Limb (tissue), 2 donors: Measurements from ENCODE around the gene AFMID.
A peak's percentile ranks its signal among the peaks of the same experiment; 100 is the strongest.

Experiments
- DNase-seq, 2 donors: peaks; one replicate each; pipeline ENCODE4 v3.0.0-alpha.2; 2016; ENCODE audit errors: extremely low spot score in 2 of 2

The AFMID gene

DNA sequence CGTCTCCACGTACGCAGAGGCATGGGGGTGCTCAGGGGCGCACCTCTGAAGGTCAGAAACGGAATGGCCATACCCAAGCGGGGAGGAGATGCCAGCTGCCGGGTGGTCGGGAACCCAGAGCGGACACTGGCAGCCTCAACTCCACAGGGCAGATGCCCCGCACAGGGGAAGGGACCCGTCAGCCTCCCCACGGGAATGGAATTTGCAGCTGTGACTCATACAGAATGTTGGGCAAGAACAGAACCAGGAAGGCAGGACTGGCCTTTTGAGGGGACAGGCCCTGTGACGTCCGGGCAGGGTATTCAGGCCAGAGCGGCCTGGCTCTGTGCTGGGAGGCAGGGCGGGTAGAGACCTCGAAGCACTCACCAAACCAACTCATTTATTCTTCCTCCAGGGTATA, 7.8 kb upstream of the AFMID start:
- DNase-seq = no peak

DNA sequence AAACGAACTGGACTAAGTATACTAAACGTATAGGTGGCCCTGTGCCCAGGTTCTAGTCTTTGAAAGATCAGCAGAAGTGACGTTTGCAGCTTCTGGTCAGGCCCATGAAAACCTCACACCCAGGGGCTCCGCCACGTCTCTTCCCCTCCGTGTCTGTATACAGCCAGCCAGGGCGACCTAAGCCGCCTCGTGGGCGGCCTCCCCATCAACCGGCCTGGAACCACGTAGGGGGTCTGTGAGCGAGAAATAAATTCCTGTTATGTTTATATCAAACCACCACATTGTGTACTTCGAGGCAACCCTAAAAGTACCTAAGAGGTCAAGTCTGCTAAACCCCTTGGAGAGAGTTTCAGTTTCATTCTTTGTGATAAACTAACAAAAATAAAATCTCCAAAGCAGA, 7.1 kb upstream of the AFMID start:
- DNase-seq = no peak

DNA sequence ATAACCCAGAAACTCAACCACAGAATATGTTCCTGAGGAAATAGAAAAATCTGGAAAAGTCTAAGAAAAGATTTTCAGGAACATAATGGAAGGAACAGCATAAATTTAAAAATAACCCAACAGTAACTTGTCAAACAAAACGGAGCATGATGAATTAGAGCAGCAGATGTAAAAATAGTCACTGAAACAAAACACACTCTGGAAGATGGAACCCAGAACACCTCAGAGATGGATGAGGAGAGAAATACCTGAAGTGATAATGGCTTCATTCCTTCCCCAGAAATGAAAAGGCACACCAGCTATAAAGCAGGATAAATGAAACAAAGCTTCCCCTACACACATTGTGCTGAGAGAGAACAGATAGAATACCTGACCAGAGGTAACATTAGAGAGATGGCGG, 6.7 kb upstream of the AFMID start:
- no peak for DNase-seq

DNA sequence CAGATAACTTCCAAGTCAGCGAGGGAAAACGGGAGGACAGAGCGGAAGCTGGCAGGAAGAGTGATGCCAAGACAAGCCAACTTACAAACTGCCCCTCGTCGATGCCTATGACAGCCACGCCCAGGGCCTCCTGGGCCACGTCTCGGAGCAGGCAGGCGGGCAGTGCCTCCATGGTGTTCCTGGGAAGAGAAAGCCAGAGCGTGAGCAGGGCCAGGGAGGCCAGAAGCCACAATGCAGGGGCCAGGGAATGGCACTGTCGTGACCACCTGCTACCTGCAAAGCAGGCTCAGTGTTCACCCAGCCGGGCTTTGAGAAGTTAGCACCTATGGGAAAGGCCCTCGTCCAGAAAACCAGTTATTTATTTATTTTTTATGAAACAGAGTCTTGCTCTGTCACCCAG, 4.7 kb upstream of the AFMID start:
- DNase-seq = no peak

DNA sequence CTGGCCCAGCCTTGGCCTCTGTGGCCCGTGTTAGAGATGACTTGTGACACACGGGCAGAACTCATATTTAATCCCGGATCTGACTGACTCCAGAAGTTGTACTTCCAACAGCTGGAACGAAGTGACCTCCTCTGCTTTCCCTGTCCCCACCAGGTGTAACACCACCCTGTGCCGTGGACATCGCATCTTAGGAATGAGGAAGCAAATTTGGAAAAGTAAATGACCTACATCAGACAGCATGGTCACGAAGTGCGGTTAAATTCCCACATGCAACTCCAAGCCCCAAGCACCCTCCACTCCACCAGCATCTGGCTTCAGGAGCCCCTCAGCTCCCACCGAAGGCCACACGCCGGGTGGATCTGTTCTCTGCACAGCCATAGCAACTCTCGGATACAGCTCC, 3.2 kb upstream of the AFMID start:
- no peak for DNase-seq

DNA sequence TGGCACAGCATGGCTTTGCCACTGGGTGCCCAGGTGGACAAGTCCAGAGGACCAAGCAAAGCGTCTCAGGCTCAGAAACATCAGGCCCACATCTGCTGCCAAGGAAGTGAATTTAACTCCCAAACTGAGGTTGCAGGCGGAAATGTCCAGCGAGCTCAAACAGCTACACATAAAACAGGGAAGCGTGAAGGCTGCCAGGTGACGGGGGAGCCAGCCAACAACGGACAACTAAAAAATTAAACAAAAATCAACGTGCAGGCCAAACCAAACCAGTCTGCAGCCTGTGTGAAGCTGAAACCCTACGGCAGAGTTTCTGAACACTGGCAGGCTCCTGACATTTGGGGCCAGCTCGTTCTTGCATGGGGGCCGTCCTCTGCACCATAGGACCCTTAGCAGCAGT, 2.8 kb upstream of the AFMID start:
- peak in 1 of 2 donors; percentile 29 for DNase-seq

DNA sequence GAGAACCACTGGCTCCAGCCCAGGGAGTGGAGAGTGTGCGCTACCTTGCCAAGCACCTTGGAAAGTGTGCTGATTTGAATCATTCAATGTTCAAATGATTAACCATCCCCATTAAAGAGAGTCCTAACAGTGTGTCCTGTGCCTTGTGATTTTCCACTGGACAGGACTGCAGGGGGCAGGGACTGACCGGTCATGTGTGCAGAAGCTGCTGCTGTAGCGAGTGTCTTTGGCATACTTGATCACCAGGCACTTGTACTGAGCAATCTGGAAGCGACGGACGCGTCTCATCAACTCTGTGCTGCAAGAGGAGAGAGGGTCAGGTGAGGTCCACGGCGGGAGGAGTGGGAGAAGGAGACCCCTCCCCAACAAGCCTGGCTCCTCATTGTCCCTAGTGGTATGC, 2.3 kb upstream of the AFMID start:
- DNase-seq = no peak

DNA sequence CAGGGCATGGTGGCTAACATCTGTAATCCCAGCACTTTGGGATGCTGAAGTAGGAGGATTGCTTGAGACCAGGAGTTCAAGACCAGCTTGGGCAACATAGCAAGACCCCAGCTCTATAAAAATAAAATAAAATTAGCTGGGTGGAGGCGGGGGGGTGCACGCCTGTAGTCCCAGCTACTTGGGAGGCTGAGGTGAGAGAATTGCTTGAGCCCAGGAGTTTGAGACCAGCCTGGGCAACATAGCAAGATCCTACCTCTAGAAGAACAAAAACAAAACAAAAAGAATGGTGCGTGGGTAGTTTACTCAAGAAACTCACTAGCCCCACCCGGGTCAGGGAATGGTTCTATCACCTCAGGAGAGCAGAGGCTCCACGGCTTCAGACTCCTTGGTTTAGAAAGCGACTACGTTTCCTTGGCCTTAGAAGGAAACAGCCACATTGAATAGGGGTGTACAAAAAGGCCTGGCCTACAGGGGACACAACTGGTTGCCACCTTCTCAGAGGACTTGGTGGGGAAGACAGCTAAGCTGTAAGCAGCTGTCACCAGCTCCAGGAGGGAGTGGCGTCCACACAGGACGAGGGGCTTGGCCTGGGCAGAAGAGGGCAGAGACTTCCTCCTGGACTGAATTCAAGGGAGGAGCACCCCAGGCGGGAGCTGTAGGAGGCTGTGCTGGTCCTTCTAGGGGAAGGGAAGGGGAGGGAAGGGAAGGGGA, 1.0 kb upstream of the AFMID start:
- DNase-seq = peak in 1 of 2 donors; percentile 30

DNA sequence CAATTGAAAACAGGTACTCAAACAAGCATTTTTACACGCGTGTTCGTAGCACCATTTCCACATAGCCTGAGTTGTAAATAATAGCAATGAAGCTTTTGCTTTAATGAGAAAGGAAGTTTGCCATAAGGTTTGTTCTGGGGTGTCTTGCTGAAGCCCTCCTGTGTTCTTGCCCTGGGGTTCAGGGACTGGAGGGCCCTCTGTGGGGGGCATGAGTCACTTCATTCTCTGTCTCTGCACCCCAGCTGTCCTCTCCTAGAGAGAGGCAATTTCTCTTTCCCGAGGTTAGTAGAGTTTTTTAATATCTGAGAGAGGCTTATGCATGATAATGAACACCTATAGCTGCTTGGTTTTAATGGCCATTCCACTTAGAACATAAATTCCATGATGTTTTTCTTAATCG, 9.6 kb downstream of the AFMID start:
- DNase-seq = no peak

DNA sequence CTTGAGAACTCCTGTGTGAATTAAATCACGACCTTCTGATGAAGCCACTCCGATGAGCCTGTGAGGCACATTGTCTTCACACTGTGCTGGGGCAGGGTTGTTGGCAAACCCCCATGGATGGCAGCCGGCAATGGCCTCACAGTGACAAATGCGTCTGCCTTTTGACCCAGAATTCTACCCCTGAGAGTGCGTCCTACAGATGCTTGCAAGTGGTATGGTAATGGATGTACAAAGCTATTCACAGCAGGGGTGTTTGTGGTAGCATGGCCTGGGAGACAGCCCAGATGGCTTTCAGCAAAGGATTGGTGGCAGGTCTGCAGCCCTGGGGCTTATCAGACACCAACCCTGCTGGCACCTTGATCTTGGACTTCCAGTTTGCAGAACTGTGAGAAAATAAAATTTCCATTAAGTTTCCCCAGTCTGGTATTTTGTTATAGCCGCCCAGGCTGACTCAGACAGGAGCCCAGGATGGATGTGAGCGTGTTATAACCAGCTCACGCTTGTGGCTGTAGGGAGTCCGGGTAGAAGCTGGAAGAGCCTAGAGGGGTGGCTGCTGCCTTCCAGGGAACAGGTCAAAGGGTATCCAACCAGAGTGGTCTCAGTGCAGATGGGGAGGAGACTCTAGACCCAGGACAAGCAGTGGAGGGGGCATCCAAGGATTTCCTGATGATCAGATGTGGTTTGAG, 10.1 kb downstream of the AFMID start:
- DNase-seq = no peak

DNA sequence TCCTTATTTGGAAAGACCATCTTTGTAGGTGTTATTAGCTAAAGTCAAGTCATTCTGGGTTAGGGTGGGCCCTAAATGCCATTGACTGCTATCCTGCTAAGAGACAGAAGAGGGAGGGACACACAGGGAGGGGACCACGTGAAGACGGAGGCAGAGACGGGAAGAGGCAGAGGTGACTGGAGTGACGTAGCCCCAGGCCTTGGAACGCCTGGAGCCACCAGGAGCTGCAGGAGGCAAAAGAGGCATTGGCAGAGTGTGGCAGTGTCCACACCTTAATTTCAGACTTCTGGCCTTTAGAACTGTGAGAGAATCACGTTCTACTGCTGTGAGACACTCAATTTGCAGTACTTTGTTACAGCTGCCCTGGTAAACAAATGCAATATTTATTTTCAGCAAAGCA, 13.3 kb downstream of the AFMID start:
- no peak for DNase-seq

DNA sequence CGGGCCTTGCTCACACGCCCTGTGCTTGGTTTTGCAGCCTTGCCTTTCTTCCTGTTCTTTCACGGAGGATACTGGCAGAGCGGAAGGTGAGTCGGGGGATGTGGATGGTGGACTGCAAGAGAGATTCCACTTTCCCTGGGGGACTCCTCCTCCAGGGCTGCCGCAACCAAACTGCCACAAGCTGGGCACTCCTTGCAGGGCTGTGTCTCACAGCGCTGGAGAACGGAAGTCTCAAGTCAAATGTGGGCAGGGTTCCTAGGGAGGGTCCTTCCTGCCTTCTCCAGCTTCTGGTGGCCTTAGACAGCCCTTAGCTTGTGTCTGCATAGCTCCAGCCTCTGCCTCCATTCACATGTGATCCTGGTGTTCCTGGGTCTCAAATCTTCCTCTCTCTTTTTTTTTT, 15.5 kb downstream of the AFMID start:
- DNase-seq = no peak

DNA sequence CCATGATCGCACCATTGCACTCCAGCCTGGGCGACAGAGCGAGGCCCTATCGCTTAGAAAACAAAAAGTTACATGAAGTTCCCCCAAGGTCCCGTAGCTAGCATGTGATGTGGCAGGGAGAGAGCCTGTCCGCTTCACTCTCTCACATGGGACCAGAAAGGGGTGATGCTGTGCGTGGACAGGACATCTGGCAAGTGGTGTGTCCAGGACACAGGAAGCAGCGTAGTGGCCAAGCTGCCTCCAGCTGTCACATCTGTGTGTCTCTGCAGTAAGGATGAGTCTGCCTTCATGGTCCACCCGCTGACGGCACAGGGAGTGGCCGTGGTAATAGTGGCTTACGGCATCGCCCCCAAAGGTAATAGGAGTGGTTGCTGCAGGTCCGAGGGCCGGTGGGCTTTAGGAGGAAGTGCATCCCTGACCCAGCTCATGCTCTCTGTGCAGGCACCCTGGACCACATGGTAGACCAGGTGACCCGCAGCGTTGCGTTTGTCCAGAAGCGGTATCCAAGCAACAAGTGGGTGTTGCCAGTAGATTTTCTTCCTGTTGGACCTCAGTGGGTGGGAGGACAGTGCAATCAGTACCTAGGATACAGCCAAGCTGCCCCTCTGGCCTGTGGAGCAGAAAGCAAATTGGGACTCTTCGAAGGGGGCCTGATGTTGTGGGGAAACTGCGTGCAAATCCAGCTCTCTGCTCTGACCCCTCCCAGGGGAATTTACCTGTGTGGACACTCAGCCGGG, 17.4 kb downstream of the AFMID start:
- no peak for DNase-seq

DNA sequence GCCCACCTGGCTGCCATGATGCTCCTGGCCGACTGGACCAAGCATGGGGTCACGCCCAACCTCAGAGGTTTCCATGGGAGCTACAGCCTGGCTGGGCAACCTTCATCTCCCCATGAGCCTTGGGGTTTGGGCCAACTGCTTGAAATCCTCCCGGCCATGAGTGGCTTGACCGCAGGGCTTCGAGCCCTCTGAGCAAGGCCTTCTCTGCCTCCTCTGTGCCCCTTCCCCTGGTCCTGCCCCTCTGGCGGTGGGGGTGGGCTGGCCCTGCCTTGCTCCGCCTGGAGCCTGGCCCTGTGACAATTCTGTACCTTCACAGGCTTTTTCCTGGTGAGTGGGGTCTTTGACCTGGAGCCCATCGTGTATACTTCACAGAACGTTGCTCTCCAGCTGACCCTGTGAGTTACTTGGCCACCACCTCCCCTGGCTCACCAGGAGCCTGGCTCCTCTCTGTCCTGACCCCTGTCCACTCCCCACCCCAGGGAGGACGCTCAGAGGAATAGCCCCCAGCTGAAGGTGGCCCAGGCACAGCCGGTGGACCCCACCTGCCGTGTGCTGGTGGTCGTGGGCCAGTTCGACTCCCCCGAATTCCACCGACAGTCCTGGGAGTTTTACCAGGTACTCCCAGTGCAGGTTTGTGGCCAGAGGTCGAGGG, 18.1 kb downstream of the AFMID start:
- DNase-seq = no peak

DNA sequence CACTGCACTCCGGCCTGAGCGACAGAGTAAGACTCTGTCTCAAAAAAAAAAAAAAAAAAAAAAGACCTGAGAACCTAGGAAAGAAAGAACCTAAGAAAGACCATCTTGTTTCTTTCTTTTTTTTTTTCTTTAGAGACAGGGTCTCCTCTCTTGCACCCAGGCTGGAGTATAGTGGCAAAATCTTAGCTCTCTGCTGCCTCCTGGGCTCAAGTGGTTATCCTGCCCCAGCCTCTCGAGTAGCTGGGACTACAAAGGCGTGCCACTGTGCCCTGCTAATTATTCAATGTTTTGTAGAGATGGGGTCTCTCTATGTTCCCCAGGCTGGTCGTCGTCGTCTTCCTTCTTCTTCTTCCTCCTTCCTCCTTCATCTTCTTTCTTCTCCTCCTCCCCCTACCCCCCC, 19.1 kb downstream of the AFMID start:
- no peak for DNase-seq

DNA sequence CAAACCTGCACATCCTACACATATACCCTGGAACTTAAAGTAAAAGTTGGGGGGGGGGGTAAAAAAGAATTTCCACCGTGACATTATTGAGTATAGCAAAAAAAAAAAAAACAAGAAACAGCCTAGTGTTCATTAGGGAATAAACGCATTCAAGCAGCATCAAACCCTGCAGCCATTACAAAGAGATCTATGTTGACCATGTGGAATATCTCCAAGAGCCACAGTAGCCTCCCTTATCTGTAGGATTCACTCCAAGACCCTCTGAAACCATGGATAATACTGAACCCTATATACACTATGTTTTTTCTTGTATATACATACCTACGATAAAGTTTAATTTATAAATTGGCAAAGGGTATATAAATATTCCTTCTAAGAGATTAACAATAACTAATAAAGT, 21.3 kb downstream of the AFMID start:
- no peak for DNase-seq

DNA sequence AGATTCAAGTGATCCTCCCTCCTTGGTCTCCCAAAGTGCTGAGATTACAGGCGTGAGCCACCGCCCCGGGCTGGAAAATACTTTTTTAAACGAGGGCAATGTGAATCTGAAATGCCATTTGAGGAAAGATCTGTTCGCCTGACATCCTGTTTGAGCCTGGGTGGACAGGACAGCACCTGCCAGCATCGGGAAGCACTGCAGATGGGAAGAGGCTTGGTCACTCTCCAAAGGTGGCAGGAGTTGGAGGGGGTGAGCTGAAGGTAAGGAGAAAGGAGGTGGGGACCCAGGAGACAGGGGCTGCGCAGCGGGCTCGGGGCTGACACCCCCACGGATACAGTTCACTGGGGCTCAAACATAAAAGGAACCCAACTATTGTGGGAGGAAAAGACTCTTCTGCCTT, 22.9 kb downstream of the AFMID start:
- DNase-seq = no peak

DNA sequence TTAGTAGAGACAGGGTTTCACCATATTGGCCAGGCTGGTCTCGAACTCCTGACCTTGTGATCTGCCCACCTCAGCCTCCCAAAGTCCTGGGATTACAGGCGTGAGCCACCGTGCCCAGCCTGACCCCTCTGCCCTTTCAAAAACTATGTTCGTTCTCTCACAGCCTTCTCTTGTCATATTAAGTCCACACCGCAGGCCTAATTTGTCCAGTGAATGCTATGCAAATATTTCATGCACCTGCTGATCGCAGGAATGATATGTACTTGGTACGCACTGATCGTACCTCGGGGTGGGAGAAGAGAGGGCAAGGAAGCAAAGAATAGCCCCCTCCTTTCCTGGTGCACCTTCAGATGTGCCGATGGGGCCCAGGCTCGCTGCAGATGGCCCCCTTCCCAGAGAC, 23.9 kb downstream of the AFMID start:
- no peak for DNase-seq

DNA sequence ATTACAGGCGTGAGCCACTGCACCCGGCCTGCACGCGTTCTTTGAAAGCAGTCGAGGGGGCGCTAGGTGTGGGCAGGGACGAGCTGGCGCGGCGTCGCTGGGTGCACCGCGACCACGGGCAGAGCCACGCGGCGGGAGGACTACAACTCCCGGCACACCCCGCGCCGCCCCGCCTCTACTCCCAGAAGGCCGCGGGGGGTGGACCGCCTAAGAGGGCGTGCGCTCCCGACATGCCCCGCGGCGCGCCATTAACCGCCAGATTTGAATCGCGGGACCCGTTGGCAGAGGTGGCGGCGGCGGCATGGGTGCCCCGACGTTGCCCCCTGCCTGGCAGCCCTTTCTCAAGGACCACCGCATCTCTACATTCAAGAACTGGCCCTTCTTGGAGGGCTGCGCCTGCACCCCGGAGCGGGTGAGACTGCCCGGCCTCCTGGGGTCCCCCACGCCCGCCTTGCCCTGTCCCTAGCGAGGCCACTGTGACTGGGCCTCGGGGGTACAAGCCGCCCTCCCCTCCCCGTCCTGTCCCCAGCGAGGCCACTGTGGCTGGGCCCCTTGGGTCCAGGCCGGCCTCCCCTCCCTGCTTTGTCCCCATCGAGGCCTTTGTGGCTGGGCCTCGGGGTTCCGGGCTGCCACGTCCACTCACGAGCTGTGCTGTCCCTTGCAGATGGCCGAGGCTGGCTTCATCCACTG, 27.0 kb downstream of the AFMID start, which contains the start of gene BIRC5:
TSS of gene BIRC5 (plus strand) at position 238 of the 690 bp plus-strand sequence. CDS start at position 302, 64 bp downstream.
- DNase-seq = peak; percentile 88 to 93

DNA sequence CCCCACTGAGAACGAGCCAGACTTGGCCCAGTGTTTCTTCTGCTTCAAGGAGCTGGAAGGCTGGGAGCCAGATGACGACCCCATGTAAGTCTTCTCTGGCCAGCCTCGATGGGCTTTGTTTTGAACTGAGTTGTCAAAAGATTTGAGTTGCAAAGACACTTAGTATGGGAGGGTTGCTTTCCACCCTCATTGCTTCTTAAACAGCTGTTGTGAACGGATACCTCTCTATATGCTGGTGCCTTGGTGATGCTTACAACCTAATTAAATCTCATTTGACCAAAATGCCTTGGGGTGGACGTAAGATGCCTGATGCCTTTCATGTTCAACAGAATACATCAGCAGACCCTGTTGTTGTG, 27.5 kb downstream of the AFMID start:
- no peak for DNase-seq

DNA sequence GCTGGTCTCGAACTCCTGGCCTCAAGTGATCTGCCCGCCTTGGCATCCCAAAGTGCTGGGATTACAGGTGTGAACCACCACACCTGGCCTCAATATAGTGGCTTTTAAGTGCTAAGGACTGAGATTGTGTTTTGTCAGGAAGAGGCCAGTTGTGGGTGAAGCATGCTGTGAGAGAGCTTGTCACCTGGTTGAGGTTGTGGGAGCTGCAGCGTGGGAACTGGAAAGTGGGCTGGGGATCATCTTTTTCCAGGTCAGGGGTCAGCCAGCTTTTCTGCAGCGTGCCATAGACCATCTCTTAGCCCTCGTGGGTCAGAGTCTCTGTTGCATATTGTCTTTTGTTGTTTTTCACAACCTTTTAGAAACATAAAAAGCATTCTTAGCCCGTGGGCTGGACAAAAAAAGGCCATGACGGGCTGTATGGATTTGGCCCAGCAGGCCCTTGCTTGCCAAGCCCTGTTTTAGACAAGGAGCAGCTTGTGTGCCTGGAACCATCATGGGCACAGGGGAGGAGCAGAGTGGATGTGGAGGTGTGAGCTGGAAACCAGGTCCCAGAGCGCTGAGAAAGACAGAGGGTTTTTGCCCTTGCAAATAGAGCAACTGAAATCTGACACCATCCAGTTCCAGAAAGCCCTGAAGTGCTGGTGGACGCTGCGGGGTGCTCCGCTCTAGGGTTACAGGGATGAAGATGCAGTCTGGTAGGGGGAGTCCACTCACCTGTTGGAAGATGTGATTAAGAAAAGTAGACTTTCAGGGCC, 32.4 kb downstream of the AFMID start:
- no peak for DNase-seq
